ENCODE results near the gene PRSS56.

The PRSS56 gene

GRCh38 chr2:232479341-232480200 lies 40.6 kb upstream of the PRSS56 start:
- no peak for TF ChIP-seq CTCF (IDR thresholded peaks at IDR 0.05; ENCODE audit: low read depth, low read length)
- DNase-seq (ENCODE audit: extremely low read depth, low read depth): no peak

- DNase-seq (ENCODE audit: extremely low read depth, low read depth): no peak
- no peak for TF ChIP-seq CTCF (IDR thresholded peaks at IDR 0.05; ENCODE audit: low read depth, low read length)
Observed at GRCh38 chr2:232480201-232481190, 39.7 kb upstream of the PRSS56 start.

GRCh38 chr2:232481322-232482140 lies 38.7 kb upstream of the PRSS56 start:
- DNase-seq (ENCODE audit: extremely low read depth, low read depth): no peak
- no peak for TF ChIP-seq CTCF (IDR thresholded peaks at IDR 0.05; ENCODE audit: low read depth, low read length)

- no peak for DNase-seq (ENCODE audit: extremely low read depth, low read depth)
- TF ChIP-seq CTCF (IDR thresholded peaks at IDR 0.05; ENCODE audit: low read depth, low read length): no peak
Observed at GRCh38 chr2:232482301-232483238, 37.6 kb upstream of the PRSS56 start.

- no peak for TF ChIP-seq CTCF (IDR thresholded peaks at IDR 0.05; ENCODE audit: low read depth, low read length)
- no peak for DNase-seq (ENCODE audit: extremely low read depth, low read depth)
Observed at GRCh38 chr2:232483311-232483922, 36.8 kb upstream of the PRSS56 start.

Data from AG09319 (cell line).